Sciatic nerve (tissue), 2 donors: Measurements from ENCODE around the gene REPIN1. TPM values are rescaled to one million over a fixed set of nuclear protein-coding genes. Genes with fewer than 3 reads are reported as not detected.
A peak's percentile ranks its signal among the peaks of the same experiment; 100 is the strongest.

ENCODE experiments used
- ATAC-seq: fragments of 200-7000 bp; cut with Tn5 transposase; one replicate; pipeline ENCODE4 v1.9.1; 2020; ENCODE audit warnings: mild to moderate bottlenecking, moderate library complexity
- DNase-seq: peaks from one replicate; pipeline ENCODE4 v3.0.0-alpha.2; 2020; ENCODE audit warnings: low spot score
- intact Hi-C: fragments of 100-400 bp; cut with DNase I; formaldehyde crosslinking; loops from one replicate; pipeline ENCODE4 v1.14.2; 2022
- total RNA-seq: library from RNA; stranded (reverse); fragmentation: NEBNext Ultra II Directional; extraction: Animal tissue kit (Norgen Biotek cat#: 25700); gene quantifications from one replicate; pipeline ENCODE4 v1.2.1, GENCODE V29; 2021
- donor health status: DM: no; HTN: no; CAD: no.
- donor health status: DM: no; HTN: no; CAD: no.

Gene REPIN1
- 54.0 TPM for total RNA-seq

GRCh38 chr7:150368096-150368883, at the start of gene REPIN1:
TSS of gene REPIN1 (plus strand) at chr7:150368822. CDS start at chr7:150369712, 890 bp downstream.
- intact Hi-C loops: no loop called here
- peak; percentile 96 for DNase-seq
- peak; percentile 90 for ATAC-seq

GRCh38 chr7:150321788-150322113, 46.9 kb upstream of the REPIN1 start:
- intact Hi-C loops: no loop called here
- no peak for DNase-seq
- ATAC-seq: no peak

GRCh38 chr7:150322114-150322832, 46.3 kb upstream of the REPIN1 start:
- no peak for ATAC-seq
- no peak for DNase-seq
- intact Hi-C loops: no loop called here

GRCh38 chr7:150322833-150323681, 45.6 kb upstream of the REPIN1 start, which contains the start of the genes ACTR3C and LRRC61:
TSS of gene ACTR3C (minus strand) at chr7:150323545. CDS start at chr7:150295296, 28,249 bp downstream.
TSS of gene LRRC61 (plus strand) at chr7:150323355. CDS start at chr7:150336862, 13,507 bp downstream.
- intact Hi-C loops: no loop called here

GRCh38 chr7:150323682-150324372, 44.8 kb upstream of the REPIN1 start:
- peak; percentile 29 for ATAC-seq
- intact Hi-C loops: no loop called here
- no peak for DNase-seq

More at GRCh38 chr7:150322833-150323681, 45.6 kb upstream of the REPIN1 start, which contains the start of the genes ACTR3C and LRRC61:
- no peak for DNase-seq
- peak; percentile 58 for ATAC-seq

- ATAC-seq: peak; percentile 52
- no peak for DNase-seq
- intact Hi-C loops: no loop called here
These were observed 44.2 kb upstream of the REPIN1 start for GRCh38 chr7:150324373-150324961.

- DNase-seq (no peak), ATAC-seq (peak; percentile 48)
- intact Hi-C loops: no loop called here
These were observed 43.5 kb upstream of the REPIN1 start for GRCh38 chr7:150325110-150325611.

- DNase-seq (no peak), ATAC-seq (no peak)
- intact Hi-C loops: no loop called here
These were observed 42.7 kb upstream of the REPIN1 start for GRCh38 chr7:150325901-150326300.

GRCh38 chr7:150326657-150327268, 41.9 kb upstream of the REPIN1 start:
- ATAC-seq (no peak), DNase-seq (no peak)
- intact Hi-C loops: no loop called here

GRCh38 chr7:150327308-150327707, 41.3 kb upstream of the REPIN1 start:
- ATAC-seq (no peak), DNase-seq (no peak)
- intact Hi-C loops: no loop called here

GRCh38 chr7:150329331-150330120, 39.1 kb upstream of the REPIN1 start:
- intact Hi-C loops: no loop called here
- DNase-seq (no peak), ATAC-seq (no peak)

- no peak for ATAC-seq
- DNase-seq: peak; percentile 55
- intact Hi-C loops: no loop called here
These were observed 38.3 kb upstream of the REPIN1 start for GRCh38 chr7:150330211-150330885.

- ATAC-seq: no peak
- DNase-seq: no peak
- intact Hi-C loops: no loop called here
These were observed 35.6 kb upstream of the REPIN1 start for GRCh38 chr7:150332852-150333635.

GRCh38 chr7:150333659-150334058, 35.0 kb upstream of the REPIN1 start:
- intact Hi-C loops: no loop called here
- no peak for ATAC-seq
- no peak for DNase-seq

GRCh38 chr7:150334108-150334507, 34.5 kb upstream of the REPIN1 start:
- DNase-seq (no peak), ATAC-seq (no peak)
- intact Hi-C loops: no loop called here
